Skeletal muscle tissue (tissue), 4 donors: Measurements from ENCODE around the gene FAAP20. TPM values are rescaled to one million over a fixed set of nuclear protein-coding genes. Genes with fewer than 3 reads are reported as not detected.
"Not testable (repeated sequence)": the region's sequence is repeated elsewhere in the genome, so short reads cannot be mapped to it uniquely, and the experiment has no call there.

Source experiments
- H3K27ac ChIP-seq: one replicate; pipeline ENCODE4 v1.7.0; 2013; ENCODE audit warnings: mild to moderate bottlenecking, low read depth, low read length, inconsistent platforms
- H3K27me3 ChIP-seq, 3 donors: one replicate each; pipeline ENCODE4 v1.7.0; 2013; ENCODE audit warnings: low read length in 3 of 3; ENCODE audit not compliant: control insufficient read depth in 3 of 3, insufficient read depth in 3 of 3
- H3K36me3 ChIP-seq, 3 donors: one replicate each; pipeline ENCODE4 v1.7.0; 2013; ENCODE audit warnings: low read length in 3 of 3; ENCODE audit not compliant: control insufficient read depth in 3 of 3, insufficient read depth in 3 of 3
- H3K4me1 ChIP-seq, 3 donors: one replicate each; pipeline ENCODE4 v1.7.0; 2013; ENCODE audit warnings: low read length in 3 of 3, mild to moderate bottlenecking in 3 of 3; ENCODE audit not compliant: control insufficient read depth in 3 of 3, insufficient read depth in 3 of 3
- H3K4me3 ChIP-seq, 3 donors: one replicate each; pipeline ENCODE4 v1.7.0; 2013; ENCODE audit warnings: low read length in 3 of 3
- H3K9ac ChIP-seq, 3 donors: one replicate each; pipeline ENCODE4 v1.7.0; 2013; ENCODE audit warnings: low read length in 3 of 3, mild to moderate bottlenecking in 3 of 3, moderate library complexity in 2 of 3, low read depth in 1 of 3
- H3K9me3 ChIP-seq, 3 donors: one replicate each; pipeline ENCODE4 v1.7.0; 2013; ENCODE audit warnings: low read length in 3 of 3; ENCODE audit not compliant: control insufficient read depth in 3 of 3
- total RNA-seq: library from RNA; depleted of rRNA; stranded (reverse); fragments of >200 nt; gene quantifications from one replicate; pipeline ENCODE4 v1.2.3, GENCODE V29; 2014
- donor health status: Osteomylitis.

The FAAP20 gene
- total RNA-seq, 1 donor from 2014 or later = 13.0 TPM

DNA sequence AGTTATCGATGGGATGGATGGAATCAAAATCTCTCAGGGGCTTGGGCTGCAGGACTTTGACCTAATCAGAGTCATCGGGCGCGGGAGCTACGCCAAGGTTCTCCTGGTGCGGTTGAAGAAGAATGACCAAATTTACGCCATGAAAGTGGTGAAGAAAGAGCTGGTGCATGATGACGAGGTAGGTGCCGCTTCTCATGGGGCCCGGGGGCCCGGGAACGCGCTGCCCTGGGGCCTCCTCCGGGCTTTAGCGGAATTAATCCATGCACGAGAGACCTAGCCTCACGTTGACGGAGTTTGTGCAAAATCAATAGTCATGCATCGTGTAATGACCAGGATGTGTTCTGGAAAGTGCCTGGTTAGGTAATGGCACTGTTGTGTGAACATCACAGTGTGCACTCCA, 43.8 kb downstream of the FAAP20 start:
- H3K9ac ChIP-seq = no peak overlapping the region
- H3K36me3 ChIP-seq = no peaks in the 10 kb centered on the region
- no peak overlapping the region for H3K27ac ChIP-seq
- H3K9me3 ChIP-seq = no peaks in the 10 kb centered on the region
- peaks cover 5 to 46% (median 24%) of the 10 kb centered on the region in 3 donors for H3K27me3 ChIP-seq
- H3K4me3 ChIP-seq = no peak overlapping the region
- peaks cover 0 to 4% (median 2%) of the 10 kb centered on the region in 3 donors for H3K4me1 ChIP-seq

DNA sequence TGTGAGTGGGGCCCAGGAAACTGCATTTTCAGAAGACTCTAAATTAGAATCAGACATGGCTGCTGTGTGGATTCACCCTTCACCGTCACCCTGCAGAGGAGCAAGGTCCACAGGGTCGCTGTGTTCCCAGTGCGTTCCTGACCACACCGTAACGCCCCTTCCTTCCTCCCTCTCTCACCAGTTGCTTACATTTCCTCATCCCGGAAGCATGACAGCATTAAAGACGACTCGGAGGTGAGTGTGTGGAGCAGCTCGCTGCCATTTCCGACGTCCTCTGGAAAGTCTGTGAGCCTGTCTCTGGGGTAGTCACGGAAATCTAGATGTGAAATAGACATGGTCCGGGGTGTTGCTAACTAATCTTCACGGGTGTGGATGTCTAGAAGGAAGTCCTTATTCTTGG, 45.9 kb downstream of the FAAP20 start:
- H3K4me3 ChIP-seq = no peak overlapping the region
- H3K27me3 ChIP-seq = peaks cover 4 to 37% (median 24%) of the 10 kb centered on the region in 3 donors
- no peak overlapping the region for H3K27ac ChIP-seq

DNA sequence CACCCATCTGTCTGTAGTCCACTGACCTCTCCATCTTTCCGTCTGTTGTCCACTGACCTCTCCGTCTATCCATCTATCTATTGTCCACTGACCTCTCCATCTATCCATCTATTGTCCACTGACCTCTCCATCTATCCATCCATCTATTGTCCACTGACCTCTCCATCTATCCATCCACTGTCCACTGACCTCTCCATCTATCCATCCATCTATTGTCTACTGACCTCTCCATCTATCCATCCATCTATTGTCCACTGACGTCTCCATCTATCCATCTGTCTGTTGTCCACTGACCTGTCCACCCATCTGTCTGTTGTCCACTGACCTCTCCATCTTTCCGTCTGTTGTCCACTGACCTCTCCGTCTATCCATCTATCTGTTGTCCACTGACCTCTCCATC, 46.7 kb downstream of the FAAP20 start:
- not testable (repeated sequence) for H3K36me3 ChIP-seq, H3K4me3 ChIP-seq, H3K27ac ChIP-seq, H3K4me1 ChIP-seq, H3K9me3 ChIP-seq, H3K9ac ChIP-seq
- H3K27me3 ChIP-seq = peaks cover 9 to 35% (median 17%) of the 10 kb centered on the region in 3 donors

More for the DNA sequence above, 45.9 kb downstream of the FAAP20 start:
- no peaks in the 10 kb centered on the region for H3K9me3 ChIP-seq
- H3K36me3 ChIP-seq = no peaks in the 10 kb centered on the region
- H3K4me1 ChIP-seq = no peaks in the 10 kb centered on the region
- no peak overlapping the region for H3K9ac ChIP-seq

DNA sequence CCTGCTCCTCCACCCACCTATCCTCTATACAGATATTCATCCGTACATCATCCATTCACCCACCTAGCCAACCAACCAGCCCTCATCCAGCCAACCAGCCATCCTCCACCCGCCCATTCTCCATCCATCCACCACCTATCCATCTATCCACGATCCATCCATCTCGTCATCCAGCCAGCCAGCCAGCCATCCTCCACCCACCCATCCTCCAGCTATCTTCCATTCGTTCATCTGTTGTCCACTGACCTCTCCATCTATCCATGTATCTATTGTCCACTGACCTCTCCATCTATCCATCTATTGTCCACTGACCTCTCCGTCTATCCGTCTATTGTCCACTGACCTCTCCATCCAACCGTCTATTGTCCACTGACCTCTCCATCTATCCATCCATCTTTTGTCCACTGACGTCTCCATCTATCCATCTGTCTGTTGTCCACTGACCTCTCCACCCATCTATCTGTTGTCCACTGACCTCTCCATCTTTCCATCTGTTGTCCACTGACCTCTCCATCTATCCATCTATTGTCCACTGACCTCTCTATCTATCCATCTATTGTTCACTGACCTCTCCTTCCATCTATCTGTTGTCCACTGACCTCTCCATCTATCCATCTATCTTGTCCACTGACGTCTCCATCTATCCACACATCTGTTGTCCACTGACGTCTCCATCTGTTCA, 47.6 kb downstream of the FAAP20 start:
- Histone ChIP-seq H3K4me1 (no peaks in the 10 kb centered on the region), H3K27ac (no peak overlapping the region), H3K36me3 (no peaks in the 10 kb centered on the region), H3K9ac (no peak overlapping the region), H3K4me3 (no peak overlapping the region), H3K27me3 (peaks cover 9 to 38% (median 23%) of the 10 kb centered on the region in 3 donors), H3K9me3 (no peaks in the 10 kb centered on the region)

DNA sequence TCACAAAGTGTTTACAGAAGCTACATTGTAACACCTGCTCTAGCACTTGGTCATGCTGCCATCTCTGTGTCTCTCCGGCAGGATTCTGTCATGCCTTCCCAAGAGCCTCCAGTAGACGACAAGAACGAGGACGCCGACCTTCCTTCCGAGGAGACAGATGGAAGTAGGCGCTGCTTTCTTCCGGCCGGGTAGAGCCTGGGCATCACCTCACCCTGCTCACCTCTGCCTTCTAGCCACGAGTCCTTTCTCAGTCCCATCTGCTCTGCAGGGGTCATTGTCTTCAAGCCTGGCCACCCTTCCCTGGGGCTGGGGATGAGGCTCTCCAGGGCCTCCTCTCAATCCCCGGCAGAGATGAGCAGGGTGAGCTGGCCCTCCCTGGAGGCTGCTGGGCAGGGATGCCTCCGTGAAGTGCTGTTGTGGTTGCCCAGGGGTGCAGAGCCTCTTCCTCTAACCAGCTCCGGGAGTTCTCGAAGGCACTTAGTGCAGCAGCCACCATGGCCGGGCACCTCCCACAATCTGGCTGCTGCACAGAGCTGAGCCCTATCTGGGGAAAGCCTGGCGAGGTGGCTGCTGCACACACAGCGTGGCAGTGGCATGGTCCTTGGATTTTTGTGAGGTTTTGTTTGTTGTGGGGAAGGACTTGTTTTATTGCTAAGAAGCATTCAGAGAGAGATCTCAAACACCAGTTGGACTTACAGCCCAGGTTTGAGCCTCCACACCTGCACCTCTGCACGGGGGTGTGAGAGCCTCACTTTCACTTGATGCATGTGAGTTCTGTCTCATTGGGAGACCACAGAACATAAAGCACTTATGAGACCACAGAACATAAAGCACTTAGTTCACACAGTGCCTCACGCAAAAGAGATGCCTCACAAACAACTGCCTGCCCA, 48.4 kb downstream of the FAAP20 start:
- Histone ChIP-seq H3K9ac (no peak overlapping the region), H3K36me3 (no peaks in the 10 kb centered on the region), H3K27me3 (peaks cover 9 to 37% (median 20%) of the 10 kb centered on the region in 3 donors), H3K4me1 (no peaks in the 10 kb centered on the region), H3K4me3 (no peak overlapping the region), H3K27ac (no peak overlapping the region), H3K9me3 (no peaks in the 10 kb centered on the region)

DNA sequence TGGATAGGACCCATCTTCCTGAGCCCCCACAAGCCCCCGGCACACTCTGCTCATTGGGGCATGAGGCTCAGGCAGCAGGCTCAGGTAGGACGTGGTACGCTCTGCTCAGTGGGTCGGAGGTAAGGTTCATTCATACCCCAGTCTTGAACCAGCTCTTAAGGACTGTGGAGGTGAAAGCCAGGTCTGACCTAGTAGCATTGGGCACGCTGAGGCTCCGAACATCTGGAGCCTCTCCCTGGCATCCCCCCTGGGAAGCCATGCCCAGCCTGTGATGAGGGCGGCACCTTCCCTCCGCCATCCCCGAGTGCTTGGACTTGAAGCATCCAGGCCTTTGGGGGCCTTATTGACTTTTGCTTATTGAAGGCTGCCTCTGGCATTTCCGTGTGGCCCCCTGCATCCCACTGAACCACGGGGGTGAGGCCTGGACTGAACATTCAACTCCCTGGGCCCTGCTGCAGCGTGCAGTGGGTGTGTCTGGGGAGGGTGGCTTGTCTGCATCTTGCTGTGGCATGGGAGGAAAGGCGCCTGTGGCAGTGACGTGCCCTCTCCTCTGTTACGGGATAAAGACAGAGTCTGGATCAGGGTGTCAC, 50.0 kb downstream of the FAAP20 start:
- H3K27ac ChIP-seq = no peak overlapping the region

DNA sequence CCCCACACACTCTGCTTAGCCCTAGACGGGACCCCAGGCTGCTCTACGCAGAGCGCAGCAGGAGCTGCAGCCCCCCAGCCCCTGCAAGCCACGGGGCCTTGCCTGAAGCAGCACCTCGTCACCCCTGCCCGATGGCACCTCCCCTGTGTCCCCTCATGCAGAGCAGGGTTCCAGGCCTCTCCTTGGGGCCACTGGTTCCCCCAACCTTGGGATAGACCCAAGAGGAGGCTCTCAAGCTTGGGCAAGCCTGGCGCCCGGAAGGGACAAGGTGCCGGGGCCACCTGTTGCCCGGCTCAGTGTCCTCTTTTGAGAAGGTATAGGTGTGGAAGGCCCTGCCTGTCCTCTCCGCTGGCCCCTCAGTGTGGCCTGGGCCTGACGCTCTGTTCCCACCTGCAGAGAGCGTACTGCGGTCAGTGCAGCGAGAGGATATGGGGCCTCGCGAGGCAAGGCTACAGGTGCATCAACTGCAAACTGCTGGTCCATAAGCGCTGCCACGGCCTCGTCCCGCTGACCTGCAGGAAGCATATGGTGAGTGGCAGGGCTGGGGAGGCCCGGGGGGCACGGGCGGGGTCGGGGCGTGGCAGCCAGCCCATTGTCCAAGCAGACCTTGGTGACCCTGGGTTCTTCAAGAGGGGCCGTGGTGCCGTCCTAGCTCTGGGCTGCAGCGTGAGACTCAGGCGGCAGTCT, 50.6 kb downstream of the FAAP20 start:
- no peaks in the 10 kb centered on the region for H3K9me3 ChIP-seq
- H3K27me3 ChIP-seq = peaks cover 10 to 33% (median 14%) of the 10 kb centered on the region in 3 donors
- H3K4me1 ChIP-seq = no peaks in the 10 kb centered on the region
- no peak overlapping the region for H3K9ac ChIP-seq
- H3K36me3 ChIP-seq = no peaks in the 10 kb centered on the region
- H3K4me3 ChIP-seq = no peak overlapping the region
- H3K27ac ChIP-seq = no peak overlapping the region

More for the DNA sequence above, 50.0 kb downstream of the FAAP20 start:
- no peak overlapping the region for H3K9ac ChIP-seq
- H3K4me1 ChIP-seq = no peaks in the 10 kb centered on the region
- H3K36me3 ChIP-seq = no peaks in the 10 kb centered on the region
- H3K27me3 ChIP-seq = peaks cover 13 to 34% (median 14%) of the 10 kb centered on the region in 3 donors
- no peak overlapping the region for H3K4me3 ChIP-seq
- H3K9me3 ChIP-seq = no peaks in the 10 kb centered on the region

DNA sequence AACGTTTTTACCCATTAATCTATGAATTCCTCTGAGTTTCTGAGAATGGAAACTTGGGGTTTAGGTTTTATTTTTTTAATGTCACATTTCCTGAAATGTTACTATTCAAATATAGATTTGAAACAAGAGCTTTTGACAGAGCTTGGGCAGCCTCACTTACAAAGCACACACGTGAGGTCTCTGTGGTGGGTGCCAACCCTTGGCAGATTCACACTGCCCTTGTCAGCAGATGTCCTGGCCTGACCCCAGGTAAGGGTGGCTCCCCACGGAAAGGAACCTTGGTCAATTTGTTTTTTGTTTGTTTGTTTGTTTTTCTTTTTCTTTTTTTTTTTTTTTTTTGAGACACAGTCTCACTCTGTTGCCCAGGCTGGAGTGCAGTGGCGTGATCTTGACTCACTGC, 53.5 kb downstream of the FAAP20 start:
- H3K27me3 ChIP-seq = peaks cover 20 to 40% (median 31%) of the 10 kb centered on the region in 3 donors
- H3K27ac ChIP-seq = no peak overlapping the region
- no peaks in the 10 kb centered on the region for H3K9me3 ChIP-seq
- H3K9ac ChIP-seq = no peak overlapping the region
- no peaks in the 10 kb centered on the region for H3K4me1 ChIP-seq
- no peak overlapping the region for H3K4me3 ChIP-seq
- no peaks in the 10 kb centered on the region for H3K36me3 ChIP-seq
